ENCODE measurements around the gene ZKSCAN7. TPM values are rescaled to one million over a fixed set of nuclear protein-coding genes. Genes with fewer than 3 reads are reported as not detected.
A peak's percentile ranks its signal among the peaks of the same experiment; 100 is the strongest.

ZKSCAN7 gene
- total RNA-seq (1 to 10 TPM; 3.7 to 4.7 TPM), polyA plus RNA-seq (3.8 TPM)

- peaks cover 12 to 30% (median 20%) of the 10 kb centered on the region in 3 donors for H3K36me3 Mint-ChIP-seq
- ChIA-PET CTCF (interaction anchor here (1.2 to 1.4 kb wide), 2 partner anchors 21 to 44 kb away, joined by 3 to 4 read pairs; no protein-coding TSS in a partner anchor), POLR2A (no interaction called here)
- H3K36me3 ChIP-seq (ENCODE audit: insufficient read depth, low read length), result no peaks in the 10 kb centered on the region
- H3K4me3 ChIP-seq (ENCODE audit: low read length), result peak within 1 kb of the TSS; percentile 91
- H3K4me1 ChIP-seq (ENCODE audit: insufficient read depth, low read length), result peaks cover 18% of the 10 kb centered on the region
- H3K9me3 ChIP-seq (ENCODE audit: low read length), result no peaks in the 10 kb centered on the region
- H3K27me3 Mint-ChIP-seq, result peaks cover 2 to 13% of the 10 kb centered on the region in 2 donors
- H3K27ac Mint-ChIP-seq, result peak within 1 kb of the TSS; percentile 74 to 96 (median 88)
- H3K4me1 Mint-ChIP-seq, result peaks cover 22 to 34% (median 30%) of the 10 kb centered on the region in 3 donors
- H3K4me3 Mint-ChIP-seq, result peak within 1 kb of the TSS; percentile 89 to 97 (median 93)
- no peaks in the 10 kb centered on the region for H3K27me3 ChIP-seq (ENCODE audit: insufficient read depth, low read length, poor library complexity, severe bottlenecking)
- DNase-seq, result peak; percentile 14 to 66 (median 38)
- H3K9me3 Mint-ChIP-seq, result peaks cover 0 to 2% (median 0%) of the 10 kb centered on the region in 5 donors
- peak within 1 kb of the TSS; percentile 45 for H3K27ac ChIP-seq (ENCODE audit: low read depth, low read length)
These were observed at the start of gene ZKSCAN7 for GRCh38 chr3:44554626-44555592. Gene ZKSCAN7 (plus strand): TSS chr3:44555193. CDS start chr3:44557048, 1,855 bp downstream.

- peaks cover 9 to 17% (median 10%) of the 10 kb centered on the region in 5 donors for H3K9me3 Mint-ChIP-seq
- Histone ChIP-seq H3K4me3 (ENCODE audit: low read length) (no peak overlapping the region), H3K27ac (ENCODE audit: low read depth, low read length) (no peak overlapping the region), H3K9me3 (ENCODE audit: low read length) (peaks cover 2% of the 10 kb centered on the region), H3K4me1 (ENCODE audit: insufficient read depth, low read length) (peaks cover 20% of the 10 kb centered on the region), H3K27me3 (ENCODE audit: insufficient read depth, low read length, poor library complexity, severe bottlenecking) (no peaks in the 10 kb centered on the region), H3K36me3 (ENCODE audit: insufficient read depth, low read length) (peaks cover 11% of the 10 kb centered on the region)
- DNase-seq, result no peak
- peaks cover 27 to 44% (median 40%) of the 10 kb centered on the region in 3 donors for H3K36me3 Mint-ChIP-seq
- H3K4me3 Mint-ChIP-seq, result peak overlapping the region in 1 of 7 donors; percentile 38
- peak overlapping the region in 5 of 8 donors; percentile 21 to 78 (median 36) for H3K27ac Mint-ChIP-seq
- no peaks in the 10 kb centered on the region for H3K27me3 Mint-ChIP-seq
- H3K4me1 Mint-ChIP-seq, result peaks cover 45 to 60% (median 58%) of the 10 kb centered on the region in 3 donors
- POLR2A ChIA-PET, result no interaction called here
- CTCF ChIA-PET, result no interaction called here
These were observed 48.4 kb upstream of the ZKSCAN7 start for GRCh38 chr3:44506556-44506955.

- peak overlapping the region in 1 of 7 donors; percentile 38 for H3K4me3 Mint-ChIP-seq
- peaks cover 6 to 13% (median 7%) of the 10 kb centered on the region in 5 donors for H3K9me3 Mint-ChIP-seq
- ChIA-PET POLR2A (no interaction called here), CTCF (no interaction called here)
- Histone ChIP-seq H3K27me3 (ENCODE audit: insufficient read depth, low read length, poor library complexity, severe bottlenecking) (no peaks in the 10 kb centered on the region), H3K4me1 (ENCODE audit: insufficient read depth, low read length) (peaks cover 24% of the 10 kb centered on the region), H3K36me3 (ENCODE audit: insufficient read depth, low read length) (peaks cover 7% of the 10 kb centered on the region), H3K27ac (ENCODE audit: low read depth, low read length) (no peak overlapping the region), H3K4me3 (ENCODE audit: low read length) (no peak overlapping the region), H3K9me3 (ENCODE audit: low read length) (no peaks in the 10 kb centered on the region)
- peaks cover 24 to 40% (median 35%) of the 10 kb centered on the region in 3 donors for H3K36me3 Mint-ChIP-seq
- no peaks in the 10 kb centered on the region for H3K27me3 Mint-ChIP-seq
- DNase-seq, result no peak
- H3K4me1 Mint-ChIP-seq, result peaks cover 44 to 64% (median 60%) of the 10 kb centered on the region in 3 donors
- H3K27ac Mint-ChIP-seq, result peak overlapping the region in 4 of 8 donors; percentile 21 to 58 (median 30)
These were observed 48.0 kb upstream of the ZKSCAN7 start for GRCh38 chr3:44506961-44507360.

- H3K4me1 Mint-ChIP-seq, result peaks cover 40 to 59% (median 59%) of the 10 kb centered on the region in 3 donors
- no peaks in the 10 kb centered on the region for H3K27me3 ChIP-seq (ENCODE audit: insufficient read depth, low read length, poor library complexity, severe bottlenecking)
- peak overlapping the region; percentile 51 to 98 (median 94) for H3K27ac Mint-ChIP-seq
- H3K4me1 ChIP-seq (ENCODE audit: insufficient read depth, low read length), result peaks cover 27% of the 10 kb centered on the region
- H3K36me3 Mint-ChIP-seq, result peaks cover 12 to 25% (median 17%) of the 10 kb centered on the region in 3 donors
- H3K4me3 ChIP-seq (ENCODE audit: low read length), result peak overlapping the region; percentile 70
- peak overlapping the region; percentile 75 for H3K27ac ChIP-seq (ENCODE audit: low read depth, low read length)
- H3K9me3 ChIP-seq (ENCODE audit: low read length), result no peaks in the 10 kb centered on the region
- H3K4me3 Mint-ChIP-seq, result peak overlapping the region; percentile 88 to 99 (median 97)
- CTCF ChIA-PET, result no interaction called here
- H3K36me3 ChIP-seq (ENCODE audit: insufficient read depth, low read length), result no peaks in the 10 kb centered on the region
- POLR2A ChIA-PET, result no interaction called here
- DNase-seq, result no peak
- H3K9me3 Mint-ChIP-seq, result peaks cover 0 to 6% (median 0%) of the 10 kb centered on the region in 5 donors
- no peaks in the 10 kb centered on the region for H3K27me3 Mint-ChIP-seq
These were observed 45.5 kb upstream of the ZKSCAN7 start for GRCh38 chr3:44509393-44509921.

- peaks cover 40 to 59% (median 59%) of the 10 kb centered on the region in 3 donors for H3K4me1 Mint-ChIP-seq
- H3K9me3 Mint-ChIP-seq, result peaks cover 0 to 6% (median 0%) of the 10 kb centered on the region in 5 donors
- no peaks in the 10 kb centered on the region for H3K9me3 ChIP-seq (ENCODE audit: low read length)
- H3K36me3 ChIP-seq (ENCODE audit: insufficient read depth, low read length), result no peaks in the 10 kb centered on the region
- H3K27me3 Mint-ChIP-seq, result peaks cover 0 to 2% of the 10 kb centered on the region in 2 donors
- H3K27ac ChIP-seq (ENCODE audit: low read depth, low read length), result peak overlapping the region; percentile 75
- ChIA-PET POLR2A (interaction anchor here (1.1 to 2.0 kb wide), 4 partner anchors 32 to 252 kb away, joined by 3 to 27 read pairs (median 11); partner anchors contain the start of genes KIAA1143, KIF15, TCAIM and ZNF445), CTCF (interaction anchor here (1.2 kb wide), 1 partner anchor 405 kb away, joined by 3 read pairs; no protein-coding TSS in a partner anchor)
- DNase-seq, result no peak
- H3K36me3 Mint-ChIP-seq, result peaks cover 12 to 25% (median 17%) of the 10 kb centered on the region in 3 donors
- no peaks in the 10 kb centered on the region for H3K27me3 ChIP-seq (ENCODE audit: insufficient read depth, low read length, poor library complexity, severe bottlenecking)
- H3K4me3 ChIP-seq (ENCODE audit: low read length), result peak overlapping the region; percentile 70
- H3K4me3 Mint-ChIP-seq, result peak overlapping the region; percentile 88 to 99 (median 97)
- peaks cover 27% of the 10 kb centered on the region for H3K4me1 ChIP-seq (ENCODE audit: insufficient read depth, low read length)
- peak overlapping the region; percentile 51 to 98 (median 94) for H3K27ac Mint-ChIP-seq
These were observed 45.0 kb upstream of the ZKSCAN7 start for GRCh38 chr3:44510000-44510368.

- no peaks in the 10 kb centered on the region for H3K9me3 Mint-ChIP-seq
- peaks cover 34 to 51% (median 50%) of the 10 kb centered on the region in 3 donors for H3K4me1 Mint-ChIP-seq
- H3K27ac ChIP-seq (ENCODE audit: low read depth, low read length), result peak overlapping the region; percentile 84
- no peak for DNase-seq
- peaks cover 0 to 2% of the 10 kb centered on the region in 2 donors for H3K27me3 Mint-ChIP-seq
- H3K36me3 ChIP-seq (ENCODE audit: insufficient read depth, low read length), result no peaks in the 10 kb centered on the region
- ChIA-PET CTCF (interaction anchor here (0.8 to 1.2 kb wide), 6 partner anchors 19 to 404 kb away, joined by 3 to 4 read pairs (median 3); partner anchors contain the start of genes KIAA1143, KIF15 and ZKSCAN7), POLR2A (interaction anchor here (0.8 to 2.0 kb wide), 6 partner anchors 33 to 250 kb away, joined by 3 to 27 read pairs (median 7); partner anchors contain the start of genes KIAA1143, KIF15, TCAIM and ZNF445)
- H3K4me3 ChIP-seq (ENCODE audit: low read length), result peak overlapping the region; percentile 82
- peaks cover 2 to 15% (median 5%) of the 10 kb centered on the region in 3 donors for H3K36me3 Mint-ChIP-seq
- peak overlapping the region; percentile 87 to 98 (median 96) for H3K27ac Mint-ChIP-seq
- no peaks in the 10 kb centered on the region for H3K27me3 ChIP-seq (ENCODE audit: insufficient read depth, low read length, poor library complexity, severe bottlenecking)
- H3K4me1 ChIP-seq (ENCODE audit: insufficient read depth, low read length), result peaks cover 27% of the 10 kb centered on the region
- H3K9me3 ChIP-seq (ENCODE audit: low read length), result no peaks in the 10 kb centered on the region
- H3K4me3 Mint-ChIP-seq, result peak overlapping the region; percentile 88 to 99 (median 97)
These were observed 43.8 kb upstream of the ZKSCAN7 start for GRCh38 chr3:44511238-44511566.

- peak overlapping the region in 1 of 8 donors; percentile 83 for H3K27ac Mint-ChIP-seq
- H3K9me3 Mint-ChIP-seq, result no peaks in the 10 kb centered on the region
- H3K4me3 Mint-ChIP-seq, result peak overlapping the region in 1 of 7 donors; percentile 4
- peaks cover 11 to 13% of the 10 kb centered on the region in 2 donors for H3K27me3 Mint-ChIP-seq
- Histone ChIP-seq H3K4me3 (ENCODE audit: low read length) (no peak overlapping the region), H3K36me3 (ENCODE audit: insufficient read depth, low read length) (no peaks in the 10 kb centered on the region), H3K4me1 (ENCODE audit: insufficient read depth, low read length) (peaks cover 24% of the 10 kb centered on the region), H3K27me3 (ENCODE audit: insufficient read depth, low read length, poor library complexity, severe bottlenecking) (no peaks in the 10 kb centered on the region), H3K27ac (ENCODE audit: low read depth, low read length) (no peak overlapping the region), H3K9me3 (ENCODE audit: low read length) (no peaks in the 10 kb centered on the region)
- ChIA-PET POLR2A (no interaction called here), CTCF (no interaction called here)
- peaks cover 21 to 29% (median 28%) of the 10 kb centered on the region in 3 donors for H3K4me1 Mint-ChIP-seq
- H3K36me3 Mint-ChIP-seq, result peaks cover 0 to 6% (median 0%) of the 10 kb centered on the region in 3 donors
- no peak for DNase-seq
These were observed 41.5 kb upstream of the ZKSCAN7 start for GRCh38 chr3:44513513-44513912.
